Left ventricle myocardium inferior (tissue), 1 donor: ENCODE measurements around the gene C1QTNF6. TPM values are rescaled to one million over a fixed set of nuclear protein-coding genes. Genes with fewer than 3 reads are reported as not detected.

ENCODE experiments used
- DNase-seq: peaks from one replicate; pipeline ENCODE4 v3.0.0-alpha.2; 2020
- H3K27ac ChIP-seq: fragments of 200-600 bp; replicated peaks from 2 replicates; pipeline ENCODE4 v1.8.0; 2021
- H3K27me3 ChIP-seq: fragments of 200-600 bp; 2 replicates; pipeline ENCODE4 v1.8.0; 2021; ENCODE audit warnings: low read depth
- H3K36me3 ChIP-seq: fragments of 200-600 bp; 2 replicates; pipeline ENCODE4 v1.8.0; 2021
- H3K4me1 ChIP-seq: fragments of 200-600 bp; 2 replicates; pipeline ENCODE4 v1.8.0; 2021
- H3K4me3 ChIP-seq: fragments of 200-600 bp; 2 replicates; pipeline ENCODE4 v1.8.0; 2021; ENCODE audit warnings: mild to moderate bottlenecking, moderate library complexity
- H3K9me3 ChIP-seq: fragments of 200-600 bp; replicated peaks from 2 replicates; pipeline ENCODE4 v1.8.0; 2021
- intact Hi-C: fragments of 100-400 bp; cut with micrococcal nuclease; formaldehyde crosslinking; loops from one replicate; pipeline ENCODE4 v1.11.0; 2022
- total RNA-seq: library from RNA; stranded (reverse); fragmentation: NEBNext Ultra II Directional; extraction: Animal tissue kit (Norgen Biotek cat#: 25700); gene quantifications from one replicate; pipeline ENCODE4 v1.2.1, GENCODE V29; 2021
- TF ChIP-seq, protein P1 (sequence below): fragments of 200-600 bp; IDR thresholded peaks from 2 replicates; pipeline ENCODE4 v1.8.0; 2021; ENCODE audit warnings: antibody characterized with exemption, mild to moderate bottlenecking, borderline replicate concordance
- donor health status: DM: no; HTN: yes; CAD: no; lungs with severe emphysema.

Gene C1QTNF6
- total RNA-seq, 1 donor from 2014 or later = 1.3 TPM

DNA sequence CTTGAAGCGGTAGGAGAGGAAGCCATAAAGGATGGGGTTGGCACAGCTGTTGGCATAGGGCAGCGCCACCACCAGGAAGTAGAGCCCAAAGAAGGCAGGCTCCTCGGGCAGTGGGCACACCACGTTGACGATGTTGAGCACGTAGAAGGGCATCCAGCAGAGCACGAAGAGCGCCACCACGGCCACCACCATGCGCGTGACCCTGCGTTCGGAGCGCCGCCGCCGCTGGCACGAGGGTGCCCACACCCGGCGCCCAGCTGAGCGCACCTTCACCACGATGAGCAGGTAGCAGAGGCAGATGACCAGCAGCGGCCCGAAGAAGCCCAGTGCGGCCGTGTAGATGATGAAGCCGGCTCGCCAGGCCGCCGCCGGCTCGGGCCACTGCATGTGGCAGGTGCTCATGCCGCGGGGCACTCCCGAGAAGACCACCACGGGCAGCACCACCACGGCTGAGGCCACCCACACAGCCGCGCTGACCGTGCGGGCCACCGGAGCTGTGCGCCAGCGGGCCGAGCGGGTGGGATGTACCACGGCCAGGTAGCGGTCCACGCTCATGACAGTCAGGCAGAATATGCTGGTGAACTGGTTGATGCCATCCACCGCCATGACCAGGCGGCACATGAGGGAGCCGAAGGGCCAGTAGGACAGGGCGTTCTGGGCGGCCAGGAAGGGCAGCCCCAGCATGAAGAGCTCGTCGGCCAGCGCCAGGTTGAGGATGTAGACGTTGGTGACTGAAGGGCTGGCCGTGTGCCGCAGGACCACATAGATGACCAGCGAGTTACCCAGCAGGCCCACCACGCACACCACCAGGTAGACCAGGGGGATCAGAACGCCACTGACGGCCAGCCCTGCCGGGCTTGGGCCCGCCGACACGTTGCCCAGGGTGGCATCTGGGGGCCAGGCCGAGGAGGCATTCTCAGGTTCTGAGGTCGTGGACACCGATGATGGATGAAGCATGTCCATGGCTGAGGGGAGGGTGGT lies 19.1 kb upstream of the C1QTNF6 start:
- intact Hi-C loops = no loop called here
- DNase-seq = no peak
- Histone ChIP-seq H3K4me3 (no peak overlapping the region), H3K36me3 (no peaks in the 10 kb centered on the region), H3K27ac (no peak overlapping the region), H3K27me3 (peaks cover 54% of the 10 kb centered on the region), H3K9me3 (no peaks in the 10 kb centered on the region), H3K4me1 (no peaks in the 10 kb centered on the region)
- TF ChIP-seq, protein P1, sequence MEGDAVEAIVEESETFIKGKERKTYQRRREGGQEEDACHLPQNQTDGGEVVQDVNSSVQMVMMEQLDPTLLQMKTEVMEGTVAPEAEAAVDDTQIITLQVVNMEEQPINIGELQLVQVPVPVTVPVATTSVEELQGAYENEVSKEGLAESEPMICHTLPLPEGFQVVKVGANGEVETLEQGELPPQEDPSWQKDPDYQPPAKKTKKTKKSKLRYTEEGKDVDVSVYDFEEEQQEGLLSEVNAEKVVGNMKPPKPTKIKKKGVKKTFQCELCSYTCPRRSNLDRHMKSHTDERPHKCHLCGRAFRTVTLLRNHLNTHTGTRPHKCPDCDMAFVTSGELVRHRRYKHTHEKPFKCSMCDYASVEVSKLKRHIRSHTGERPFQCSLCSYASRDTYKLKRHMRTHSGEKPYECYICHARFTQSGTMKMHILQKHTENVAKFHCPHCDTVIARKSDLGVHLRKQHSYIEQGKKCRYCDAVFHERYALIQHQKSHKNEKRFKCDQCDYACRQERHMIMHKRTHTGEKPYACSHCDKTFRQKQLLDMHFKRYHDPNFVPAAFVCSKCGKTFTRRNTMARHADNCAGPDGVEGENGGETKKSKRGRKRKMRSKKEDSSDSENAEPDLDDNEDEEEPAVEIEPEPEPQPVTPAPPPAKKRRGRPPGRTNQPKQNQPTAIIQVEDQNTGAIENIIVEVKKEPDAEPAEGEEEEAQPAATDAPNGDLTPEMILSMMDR = no peak

DNA sequence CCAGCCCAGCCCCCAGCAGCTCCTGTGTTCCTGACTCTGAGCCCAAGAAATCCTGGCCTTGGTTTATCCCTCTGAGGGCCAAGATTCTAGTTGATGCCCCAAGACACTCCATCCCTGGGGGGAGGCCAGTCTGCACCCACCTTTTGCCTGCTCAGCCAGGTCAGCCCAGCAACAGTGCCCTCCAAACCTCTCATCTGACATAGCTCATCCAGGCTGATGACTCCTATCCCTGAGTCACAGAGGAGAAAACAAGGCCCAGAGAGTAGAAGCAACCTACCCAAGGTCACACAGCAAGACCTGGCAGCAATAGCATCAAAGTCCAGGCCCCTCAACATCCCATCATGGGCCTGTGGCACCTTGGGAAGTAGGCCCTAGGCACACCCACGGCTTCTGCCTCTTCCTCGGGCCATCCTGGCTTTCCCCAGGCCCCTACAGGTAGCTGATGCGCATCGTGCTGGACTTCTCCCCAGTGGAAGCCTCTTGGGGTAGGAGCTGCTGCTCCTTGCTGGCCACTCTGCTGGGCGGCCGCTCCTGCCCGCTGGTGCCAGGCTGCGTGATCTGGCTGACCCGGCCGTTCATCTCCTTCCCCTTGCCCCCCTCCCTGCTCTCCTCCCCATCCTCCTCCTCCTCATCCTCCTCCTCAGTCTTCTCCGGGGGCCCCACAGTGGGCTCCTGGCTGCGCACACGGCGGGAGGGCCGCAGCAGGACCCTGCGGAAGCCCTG lies 18.2 kb upstream of the C1QTNF6 start:
- H3K36me3 ChIP-seq = no peaks in the 10 kb centered on the region
- no peaks in the 10 kb centered on the region for H3K4me1 ChIP-seq
- H3K27me3 ChIP-seq = peaks cover 45% of the 10 kb centered on the region
- TF ChIP-seq, protein P1 = no peak
- H3K4me3 ChIP-seq = no peak overlapping the region
- no peaks in the 10 kb centered on the region for H3K9me3 ChIP-seq
- no peak for DNase-seq
- intact Hi-C loops = no loop called here
- no peak overlapping the region for H3K27ac ChIP-seq

DNA sequence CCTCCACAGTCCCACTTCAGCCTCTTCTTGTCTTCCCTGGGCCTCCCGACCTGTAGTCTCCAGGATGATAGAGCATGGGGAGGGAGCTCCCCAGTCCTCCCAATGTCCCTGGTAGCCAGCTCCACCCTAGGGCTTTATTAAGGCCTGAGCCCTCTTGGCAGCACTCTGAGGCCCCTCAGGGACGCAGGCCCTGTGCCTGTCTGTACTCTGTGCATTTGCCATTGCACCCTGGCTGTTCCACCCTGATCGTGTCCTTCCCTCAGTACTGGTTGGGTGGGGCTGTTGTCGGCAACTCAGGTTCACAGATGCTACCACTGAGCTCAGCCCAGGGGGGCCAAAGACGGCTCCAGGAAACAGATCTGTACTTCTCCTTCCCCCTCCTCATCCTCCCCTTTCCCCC lies 17.0 kb upstream of the C1QTNF6 start:
- TF ChIP-seq, protein P1 = no peak
- DNase-seq = no peak
- intact Hi-C loops = no loop called here
- Histone ChIP-seq H3K4me3 (no peak overlapping the region), H3K36me3 (no peaks in the 10 kb centered on the region), H3K27ac (no peak overlapping the region), H3K27me3 (peaks cover 33% of the 10 kb centered on the region), H3K9me3 (no peaks in the 10 kb centered on the region), H3K4me1 (no peaks in the 10 kb centered on the region)

DNA sequence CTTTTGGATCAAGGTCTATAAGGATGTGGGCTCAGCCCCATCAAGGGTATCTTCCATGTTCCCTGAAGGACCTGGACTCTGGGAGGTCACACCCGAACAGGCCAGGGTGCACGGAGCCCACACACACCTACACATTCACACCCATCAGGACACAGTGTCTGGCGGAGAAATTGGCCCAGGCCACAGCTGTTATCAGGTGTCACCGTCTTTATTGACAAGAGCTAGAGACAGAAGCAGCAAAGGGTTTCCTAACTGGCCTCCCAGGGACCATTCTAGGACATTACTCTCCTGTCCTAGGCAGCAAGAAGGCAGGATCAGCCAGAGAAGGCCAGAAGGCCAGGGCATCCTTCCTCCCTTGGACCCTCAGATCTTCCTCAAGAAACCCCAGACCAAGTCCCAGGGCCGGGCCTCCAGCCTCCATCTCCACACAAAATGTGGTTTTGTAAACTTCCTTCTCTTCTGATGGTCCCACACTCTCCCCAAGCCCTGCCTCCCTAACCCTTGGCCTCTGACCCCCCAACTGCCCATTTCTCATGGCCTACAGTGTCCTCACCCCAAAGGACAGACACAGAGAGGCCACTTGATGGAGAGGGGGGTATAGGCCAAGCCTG lies 16.1 kb upstream of the C1QTNF6 start:
- no peaks in the 10 kb centered on the region for H3K36me3 ChIP-seq
- intact Hi-C loops = loop anchor here (5.0 kb wide), 1 partner anchor 42 kb away; no protein-coding TSS in a partner anchor
- peaks cover 5% of the 10 kb centered on the region for H3K4me1 ChIP-seq
- no peak for DNase-seq
- H3K4me3 ChIP-seq = no peak overlapping the region
- H3K9me3 ChIP-seq = no peaks in the 10 kb centered on the region
- no peak overlapping the region for H3K27ac ChIP-seq
- TF ChIP-seq, protein P1 = no peak
- peaks cover 24% of the 10 kb centered on the region for H3K27me3 ChIP-seq

DNA sequence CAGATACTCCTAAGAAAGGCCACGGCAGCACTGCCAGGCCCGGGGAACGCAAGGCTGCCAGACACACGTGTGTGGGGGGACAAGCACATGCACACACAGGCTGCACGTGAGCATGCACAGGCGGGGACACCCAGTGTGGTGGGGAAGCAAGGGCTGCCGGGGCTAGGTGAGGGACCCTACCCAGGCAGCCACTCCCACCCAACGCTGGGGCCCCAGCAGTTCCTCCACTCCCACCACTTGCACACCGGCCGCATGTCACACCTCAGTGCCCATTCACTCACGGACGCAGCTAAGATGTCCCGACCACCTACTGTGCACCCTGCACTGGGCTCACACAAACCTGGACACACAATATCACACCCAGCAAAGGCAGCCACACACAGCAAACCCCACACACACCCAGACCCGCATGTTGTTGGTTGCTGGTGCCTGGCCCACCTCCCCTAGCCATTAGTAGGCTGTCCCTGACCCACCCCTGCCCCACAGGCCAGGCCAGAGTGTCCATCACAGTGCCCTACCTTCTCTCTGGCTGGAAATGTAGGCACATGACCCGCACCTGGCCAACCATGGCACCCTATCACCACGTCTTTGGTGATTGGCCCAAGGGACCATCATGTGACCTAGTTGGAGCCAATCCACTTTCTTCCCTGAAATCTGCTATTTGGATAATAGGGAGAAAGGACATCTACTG lies 15.5 kb upstream of the C1QTNF6 start:
- Histone ChIP-seq H3K36me3 (no peaks in the 10 kb centered on the region), H3K4me3 (no peak overlapping the region), H3K27me3 (peaks cover 17% of the 10 kb centered on the region), H3K27ac (no peak overlapping the region), H3K9me3 (no peaks in the 10 kb centered on the region), H3K4me1 (peaks cover 12% of the 10 kb centered on the region)
- TF ChIP-seq, protein P1 = no peak
- no peak for DNase-seq
- intact Hi-C loops = loop anchor here (5.0 kb wide), 1 partner anchor 41 kb away; no protein-coding TSS in a partner anchor
